Left kidney (tissue), 1 donor: Measurements from ENCODE around the gene LSM6. TPM values are rescaled to one million over a fixed set of nuclear protein-coding genes. Genes with fewer than 3 reads are reported as not detected.

Experiments
- polyA plus RNA-seq: library from polyadenylated mRNA; unstranded; fragments of 120-200 nt; gene quantifications from one replicate; pipeline ENCODE4 v1.2.1, GENCODE V29; 2013; ENCODE audit not compliant: insufficient read length

LSM6 gene
- polyA plus RNA-seq, 1 donor, result 59.3 TPM

Other genes starting within 250 kb of the LSM6 start
- 47.5 TPM for gene ZNF827, start 236.9 kb upstream of the LSM6 start, polyA plus RNA-seq
- 0.80 TPM for gene REELD1, start 38.8 kb downstream of the LSM6 start, polyA plus RNA-seq